A172 (cell line): ENCODE measurements around the gene PRR30. TPM values are rescaled to one million over a fixed set of nuclear protein-coding genes. Genes with fewer than 3 reads are reported as not detected.
"Not testable (repeated sequence)": the region's sequence is repeated elsewhere in the genome, so short reads cannot be mapped to it uniquely, and the experiment has no call there.

Experiments used
- DNase-seq: peaks from one replicate; pipeline ENCODE4 v3.0.0-alpha.2; 2015; ENCODE audit warnings: low spot score
- total RNA-seq: library from RNA; depleted of rRNA; stranded (reverse); fragments of >200 nt; shearing (Covaris generic); gene quantifications from 2 replicates; pipeline ENCODE4 v1.2.3, GENCODE V29; 2014; rRNA removed

Gene PRR30
- total RNA-seq: not detected in 2 replicates

DNA sequence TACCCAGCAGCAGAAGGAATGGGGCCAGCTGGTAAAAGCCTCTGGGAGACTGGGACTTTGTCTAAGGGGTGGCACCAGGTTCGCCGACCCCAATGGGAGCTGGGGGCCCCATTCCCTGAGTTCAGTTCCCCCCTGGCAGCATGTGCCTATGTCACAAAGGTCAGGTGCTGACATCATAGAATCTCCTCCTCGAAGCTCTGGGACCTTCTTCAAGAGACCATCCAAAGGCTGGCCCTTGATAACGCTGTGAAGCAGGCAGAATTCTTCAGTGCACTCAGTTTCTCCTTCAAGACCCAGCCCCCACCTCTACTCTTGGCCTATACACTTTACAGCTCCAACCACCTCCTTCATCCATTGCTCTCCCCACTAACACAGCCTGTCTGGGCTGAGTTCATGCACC is at the start of gene PRR30:
Gene PRR30, minus strand, starts transcription at position 101 of the 400 bp plus-strand sequence. CDS start 1,081 bp downstream, outside the sequence.
- no peak for DNase-seq

- DNase-seq: no peak
Observed at GRCh38 chr2:27186613-27187345, 47.6 kb upstream of the PRR30 start.

- peak; percentile 18 for DNase-seq
Observed at GRCh38 chr2:27185331-27186026, 46.3 kb upstream of the PRR30 start.

GRCh38 chr2:27184115-27184514 is 44.9 kb upstream of the PRR30 start:
- DNase-seq: no peak

GRCh38 chr2:27182346-27182745 is 43.1 kb upstream of the PRR30 start:
- no peak for DNase-seq

GRCh38 chr2:27179344-27180000 is 40.3 kb upstream of the PRR30 start:
- no peak for DNase-seq

- DNase-seq: no peak
Observed at GRCh38 chr2:27178469-27178868, 39.3 kb upstream of the PRR30 start.

DNA sequence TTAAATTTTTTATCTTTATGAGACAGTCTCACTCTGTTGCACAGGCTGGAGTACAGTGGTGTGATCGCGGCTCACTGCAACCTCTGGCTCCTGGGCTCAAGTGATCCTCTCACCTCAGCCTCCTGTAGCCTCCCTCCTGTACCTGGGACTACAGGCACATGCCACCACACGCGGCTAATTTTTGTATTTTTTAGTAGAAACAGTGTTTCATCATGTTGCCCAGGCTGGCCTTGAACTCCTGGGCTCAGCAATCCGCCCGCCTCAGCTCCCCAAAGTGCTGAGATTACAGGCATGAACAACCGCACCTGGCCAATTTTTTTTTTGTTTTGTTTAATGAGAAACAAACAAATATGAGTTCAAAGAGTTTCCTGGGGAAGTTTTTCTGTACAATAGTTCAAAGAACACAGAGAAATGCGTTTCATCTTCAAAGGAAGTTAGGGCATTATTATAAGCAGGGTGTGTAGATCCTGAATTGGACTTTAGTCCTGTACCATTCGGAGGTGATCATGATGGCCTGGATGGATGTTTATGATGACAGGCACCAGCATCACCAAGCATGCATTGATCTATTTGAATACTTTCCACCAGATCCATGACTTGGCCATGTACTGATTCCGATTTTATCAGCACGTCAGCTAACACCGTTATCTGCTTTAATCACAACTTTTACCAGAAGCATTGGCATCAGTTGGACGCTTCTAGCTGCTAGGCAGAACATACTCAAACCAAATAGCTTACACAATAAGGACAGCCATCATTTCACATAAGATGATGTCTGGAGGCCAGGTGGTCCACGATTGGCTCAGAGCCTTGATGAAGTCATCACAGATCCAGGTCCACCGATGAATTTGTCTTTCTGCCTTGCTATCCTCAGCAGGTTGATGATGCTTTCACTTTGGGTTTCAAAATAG is 38.5 kb upstream of the PRR30 start:
- no peak for DNase-seq

DNA sequence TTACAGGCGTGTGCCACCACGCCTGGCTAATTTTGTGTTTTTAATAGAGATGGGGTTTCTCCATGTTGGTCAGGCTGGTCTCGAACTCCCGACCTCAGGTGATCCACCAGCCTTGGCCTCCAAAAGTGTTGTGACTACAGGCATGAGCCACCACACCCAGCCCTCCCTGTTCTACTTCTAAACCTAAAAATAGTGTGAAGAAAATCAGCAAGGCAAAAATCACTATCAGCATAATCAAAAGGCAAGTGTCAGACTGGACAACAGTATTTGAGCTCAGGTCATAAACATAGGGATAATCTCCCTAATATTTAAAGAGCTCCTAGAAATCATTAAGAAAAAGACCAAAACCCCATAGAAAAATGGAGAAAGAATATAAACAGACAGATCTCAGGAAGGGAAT is 36.6 kb upstream of the PRR30 start:
- not testable (repeated sequence) for DNase-seq

DNA sequence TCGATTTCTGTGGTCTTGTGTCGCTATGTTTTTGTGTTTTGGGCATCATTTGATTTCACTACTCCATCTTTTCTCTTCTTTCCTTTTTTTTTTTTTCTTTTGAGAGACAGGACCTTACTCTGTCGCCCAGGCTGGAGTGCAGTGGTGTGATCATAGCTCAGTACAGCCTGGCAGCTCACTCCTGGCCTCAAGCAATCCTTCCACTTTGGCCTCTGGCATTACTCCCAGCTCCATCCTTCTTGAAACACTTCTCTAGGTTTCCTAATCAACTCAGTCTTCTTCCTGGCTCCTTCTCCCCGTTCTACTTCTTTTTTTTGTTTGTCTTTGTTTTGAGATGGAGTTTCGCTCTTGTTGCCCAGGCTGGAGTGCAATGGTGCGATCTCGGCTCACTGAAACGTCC is 36.1 kb upstream of the PRR30 start:
- DNase-seq: no peak

DNA sequence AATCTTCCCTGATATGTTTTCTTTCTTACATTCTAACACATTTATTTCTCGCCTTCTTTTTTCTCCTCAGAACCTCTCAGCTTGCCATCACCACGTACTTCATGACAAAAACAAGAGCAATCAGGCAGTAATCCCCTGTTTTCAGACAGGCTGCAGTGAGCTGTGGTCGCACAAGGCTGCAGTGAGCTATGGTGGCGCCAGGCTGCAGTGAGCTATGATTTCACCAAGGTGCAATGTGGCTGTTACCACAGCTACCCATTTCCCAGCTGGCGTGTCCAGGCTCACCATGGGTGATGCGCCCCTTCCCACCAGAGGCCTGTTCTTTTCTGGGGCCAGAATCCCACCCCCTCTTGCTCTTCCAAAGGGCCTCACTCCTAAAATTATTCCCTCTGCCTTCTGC is 35.4 kb upstream of the PRR30 start:
- DNase-seq: no peak

GRCh38 chr2:27171351-27171848 is 32.2 kb upstream of the PRR30 start:
- no peak for DNase-seq

DNA sequence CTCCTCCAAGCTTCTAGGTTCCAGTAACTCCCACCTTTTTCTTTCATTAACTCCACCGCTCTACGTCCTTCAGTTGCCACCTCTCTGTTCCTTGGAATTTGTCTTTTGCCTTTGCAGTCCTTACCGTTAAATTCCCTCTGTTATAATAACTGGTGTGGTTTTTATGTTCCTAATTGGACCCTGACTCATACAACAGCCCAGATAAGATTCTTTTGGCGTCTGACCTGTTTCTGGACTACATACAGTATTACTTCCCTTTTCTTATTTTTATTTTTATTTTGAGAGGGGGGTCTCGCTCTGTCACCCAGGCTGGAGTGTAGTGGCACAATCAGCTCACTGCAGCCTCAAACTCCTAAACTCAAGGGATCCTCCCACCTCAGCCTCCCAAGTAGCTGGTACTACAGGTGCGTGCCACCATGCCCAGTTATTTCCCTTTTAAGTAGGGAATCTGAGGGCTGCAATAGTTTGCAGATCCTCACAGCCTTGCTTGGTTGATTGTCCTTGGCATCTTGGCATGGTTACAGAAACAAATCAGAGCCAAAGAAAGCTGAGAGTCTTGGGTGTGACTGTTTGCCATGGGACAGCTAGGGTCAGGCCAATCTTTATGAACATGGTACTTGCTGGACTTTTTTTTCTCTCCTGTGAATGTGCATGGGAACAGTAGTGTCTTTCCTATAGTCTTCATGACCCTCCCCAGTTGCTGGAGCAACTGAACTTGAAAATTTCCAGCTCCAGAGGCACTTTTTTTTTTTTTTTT is 31.5 kb upstream of the PRR30 start:
- DNase-seq: peak; percentile 16

DNA sequence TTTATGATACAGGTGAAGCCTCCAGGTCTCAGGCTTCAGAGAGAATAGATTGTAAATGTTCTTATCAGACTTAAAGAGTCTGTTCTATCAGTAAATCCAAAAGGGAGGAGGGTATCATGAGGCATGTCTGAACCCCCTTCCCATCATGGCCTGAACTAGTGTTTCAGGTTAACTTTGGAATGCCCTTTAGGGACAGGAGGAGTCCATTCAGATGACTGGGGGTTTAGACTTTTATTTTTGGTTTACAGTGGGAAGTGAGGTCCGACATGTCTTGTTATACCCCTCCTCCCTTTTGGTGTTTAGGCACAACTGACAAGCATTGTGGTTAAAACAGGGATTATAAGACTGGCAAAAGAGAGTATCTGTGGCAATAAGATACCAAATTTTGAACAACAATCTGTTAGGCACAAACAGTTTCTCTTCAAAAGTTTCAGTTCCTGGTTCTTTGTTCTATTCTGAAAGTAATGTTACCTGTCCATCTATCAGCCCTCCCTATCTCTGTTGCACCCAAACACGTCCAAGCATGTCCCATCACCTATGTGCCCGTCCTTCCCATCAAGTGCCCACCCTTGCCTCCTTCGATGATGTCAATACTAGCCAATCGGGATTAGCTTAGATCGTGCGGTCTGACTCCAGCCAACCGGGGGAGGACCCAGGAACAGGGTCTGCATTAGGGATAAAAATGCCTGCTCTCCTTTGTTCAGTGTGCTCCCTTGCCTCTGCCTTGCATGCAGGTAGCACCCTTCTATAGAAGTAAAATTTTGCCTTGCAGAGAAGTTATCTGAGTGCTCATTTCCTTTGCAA is 26.0 kb upstream of the PRR30 start:
- DNase-seq: no peak

- DNase-seq: peak; percentile 40
Observed at GRCh38 chr2:27162151-27163121, 23.2 kb upstream of the PRR30 start.

DNA sequence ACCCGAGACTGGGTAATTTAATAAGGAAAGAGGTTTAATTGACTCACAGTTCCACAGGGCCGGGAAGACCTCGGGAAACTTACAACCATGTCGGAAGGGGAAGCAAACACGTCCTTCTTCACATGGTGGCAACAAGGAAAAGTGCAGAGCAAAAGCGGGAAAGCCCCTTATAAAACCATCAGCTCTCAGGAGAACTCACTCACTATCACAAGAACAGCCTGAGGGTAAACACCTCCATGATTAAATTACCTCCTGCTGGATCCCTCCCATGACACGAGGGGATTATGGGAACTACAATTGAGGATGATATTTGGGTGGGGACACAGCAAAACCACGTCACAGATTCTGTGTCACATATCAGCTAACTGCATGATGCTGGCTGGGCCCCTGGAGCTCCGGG is 21.0 kb upstream of the PRR30 start:
- no peak for DNase-seq

- DNase-seq: no peak
Observed at GRCh38 chr2:27159271-27159670, 20.1 kb upstream of the PRR30 start.

DNA sequence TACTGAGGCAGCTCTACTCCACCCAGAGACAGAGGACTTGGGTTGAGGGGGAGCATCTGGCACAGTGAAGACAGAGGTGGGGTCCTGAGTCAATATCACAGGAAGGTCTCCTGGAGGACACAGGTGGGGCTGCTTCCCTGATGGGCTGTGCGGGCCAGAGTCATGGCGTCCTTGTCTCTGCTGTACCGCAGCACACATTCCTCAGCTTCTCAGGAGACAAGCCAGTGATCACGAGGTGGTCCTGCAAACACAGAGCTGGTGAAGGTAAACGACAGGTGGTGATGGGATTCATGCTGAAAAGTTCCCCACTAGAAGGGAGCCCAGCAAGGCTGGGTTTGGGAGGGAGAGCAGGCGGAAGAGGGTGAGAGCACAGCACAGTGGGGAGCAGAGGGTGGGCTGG is 19.3 kb upstream of the PRR30 start:
- no peak for DNase-seq

DNA sequence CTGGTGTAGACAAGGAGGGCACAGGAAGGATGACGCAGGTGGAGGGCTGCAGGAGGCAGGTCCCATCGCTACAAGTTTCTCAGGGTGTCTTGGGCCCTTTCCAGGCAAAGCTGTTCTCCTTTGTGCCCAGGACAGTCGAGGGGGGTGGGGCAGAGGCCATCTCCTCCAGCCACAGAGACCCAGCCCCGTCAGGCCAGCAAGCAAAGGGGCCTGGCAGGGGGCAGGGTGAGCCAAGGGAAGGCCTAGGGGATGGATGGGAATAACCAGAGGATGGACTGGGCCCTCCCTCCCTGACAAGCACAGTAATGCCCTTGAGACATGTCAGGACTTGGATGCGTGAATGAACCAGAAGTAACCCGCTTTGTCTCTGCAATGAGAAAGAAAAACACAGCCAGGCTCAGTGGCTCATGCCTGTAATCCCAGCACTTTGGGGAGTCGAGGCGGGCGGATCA is 15.9 kb upstream of the PRR30 start:
- no peak for DNase-seq
